ENCODE data around the gene HSPA1L. TPM values are rescaled to one million over a fixed set of nuclear protein-coding genes. Genes with fewer than 3 reads are reported as not detected.
"Not testable (repeated sequence)": the region's sequence is repeated elsewhere in the genome, so short reads cannot be mapped to it uniquely, and the experiment has no call there.

HSPA1L gene
- total and polyA plus RNA-seq, 2 experiments from 2014 or later = 1.0 to 1.4 TPM

GRCh38 chr6:31794294-31794865 is 20.7 kb downstream of the HSPA1L start:
- Histone ChIP-seq H3K4me1 (ENCODE audit: insufficient read depth) (peaks cover 11% of the 10 kb centered on the region), H2AFZ (peak overlapping the region; percentile 57), H3K27me3 (no peaks in the 10 kb centered on the region), H3K27ac (peak overlapping the region; percentile 93), H3K9me2 (replicated peaks; ENCODE audit: insufficient read depth) (no peaks in the 10 kb centered on the region), H3K4me2 (peak overlapping the region; percentile 96), H3K4me3 (peak overlapping the region; percentile 80), H3K9me3 (ENCODE audit: low read depth) (no peaks in the 10 kb centered on the region), H3K36me3 (replicated peaks; ENCODE audit: insufficient read depth, low read depth) (no peaks in the 10 kb centered on the region), H3K79me2 (peaks cover 34% of the 10 kb centered on the region), H4K20me1 (ENCODE audit: insufficient read depth, poor library complexity, severe bottlenecking) (no peaks in the 10 kb centered on the region)
- peak; percentile 42 for DNase-seq (ENCODE audit: low spot score)
- TF ChIP-seq CTCF (IDR thresholded peaks at IDR 0.05; ENCODE audit: poor library complexity) (no peak), EZH2phosphoT487 (IDR thresholded peaks at IDR 0.05; ENCODE audit: low read depth, severe bottlenecking, unreplicated experiment) (no peak), EZH2 (IDR thresholded peaks at IDR 0.05; ENCODE audit: borderline replicate concordance) (no peak)
- 6% methylated on average over 7 of the region's 7 CpGs for WGBS (ENCODE audit: low lambda C conversion rate, missing lambda C conversion rate)

GRCh38 chr6:31793927-31794245 is 21.2 kb downstream of the HSPA1L start:
- peaks cover 36% of the 10 kb centered on the region for H3K79me2 ChIP-seq
- H3K27me3 ChIP-seq; H3K4me3 ChIP-seq; H3K36me3 ChIP-seq (replicated peaks; ENCODE audit: insufficient read depth, low read depth); DNase-seq (ENCODE audit: low spot score); H4K20me1 ChIP-seq (ENCODE audit: insufficient read depth, poor library complexity, severe bottlenecking); H3K9me3 ChIP-seq (ENCODE audit: low read depth); H2AFZ ChIP-seq; H3K9me2 ChIP-seq (replicated peaks; ENCODE audit: insufficient read depth): not testable (repeated sequence)
- peak overlapping the region; percentile 93 for H3K27ac ChIP-seq
- 90% methylated on average over 6 of the region's 6 CpGs for WGBS (ENCODE audit: low lambda C conversion rate, missing lambda C conversion rate)
- H3K4me1 ChIP-seq (ENCODE audit: insufficient read depth) = peaks cover 11% of the 10 kb centered on the region
- H3K4me2 ChIP-seq = peak overlapping the region; percentile 96

GRCh38 chr6:31792761-31793171 is 22.3 kb downstream of the HSPA1L start:
- 85% methylated on average over 12 of the region's 12 CpGs for WGBS (ENCODE audit: low lambda C conversion rate, missing lambda C conversion rate)
- H2AFZ ChIP-seq = no peak overlapping the region
- peaks cover 11% of the 10 kb centered on the region for H3K4me1 ChIP-seq (ENCODE audit: insufficient read depth)
- TF ChIP-seq EZH2phosphoT487 (IDR thresholded peaks at IDR 0.05; ENCODE audit: low read depth, severe bottlenecking, unreplicated experiment) = no peak
- no peak for TF ChIP-seq CTCF (IDR thresholded peaks at IDR 0.05; ENCODE audit: poor library complexity)
- no peak for TF ChIP-seq EZH2 (IDR thresholded peaks at IDR 0.05; ENCODE audit: borderline replicate concordance)
- no peak overlapping the region for H3K4me3 ChIP-seq
- peaks cover 36% of the 10 kb centered on the region for H3K79me2 ChIP-seq
- H3K9me2 ChIP-seq (replicated peaks; ENCODE audit: insufficient read depth) = no peaks in the 10 kb centered on the region
- H3K27me3 ChIP-seq = no peaks in the 10 kb centered on the region
- no peak for DNase-seq (ENCODE audit: low spot score)
- no peak overlapping the region for H3K4me2 ChIP-seq
- H3K9me3 ChIP-seq (ENCODE audit: low read depth) = no peaks in the 10 kb centered on the region
- H4K20me1 ChIP-seq (ENCODE audit: insufficient read depth, poor library complexity, severe bottlenecking) = no peaks in the 10 kb centered on the region
- no peaks in the 10 kb centered on the region for H3K36me3 ChIP-seq (replicated peaks; ENCODE audit: insufficient read depth, low read depth)
- H3K27ac ChIP-seq = no peak overlapping the region

DNA sequence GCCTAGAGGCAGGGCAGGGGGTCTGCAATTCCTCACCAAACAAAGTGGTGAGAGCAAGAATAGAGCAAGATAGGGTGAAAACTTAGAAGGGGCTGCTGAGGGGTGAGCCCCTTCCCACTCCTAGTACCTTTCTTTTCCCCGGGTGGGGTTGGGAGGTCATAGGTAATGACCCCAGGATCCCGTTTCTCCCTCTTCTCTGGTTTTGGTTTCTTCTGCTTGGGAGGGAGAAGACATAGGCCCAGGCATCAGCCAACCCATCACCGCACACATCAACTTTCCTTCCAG is 23.1 kb downstream of the HSPA1L start:
- Histone ChIP-seq H3K27ac (no peak overlapping the region), H3K36me3 (replicated peaks; ENCODE audit: insufficient read depth, low read depth) (no peaks in the 10 kb centered on the region), H3K4me3 (no peak overlapping the region), H3K27me3 (no peaks in the 10 kb centered on the region), H3K9me3 (ENCODE audit: low read depth) (no peaks in the 10 kb centered on the region), H3K9me2 (replicated peaks; ENCODE audit: insufficient read depth) (no peaks in the 10 kb centered on the region), H3K4me2 (no peak overlapping the region), H3K4me1 (ENCODE audit: insufficient read depth) (peaks cover 11% of the 10 kb centered on the region), H3K79me2 (peaks cover 36% of the 10 kb centered on the region), H2AFZ (no peak overlapping the region), H4K20me1 (ENCODE audit: insufficient read depth, poor library complexity, severe bottlenecking) (no peaks in the 10 kb centered on the region)
- WGBS (ENCODE audit: low lambda C conversion rate, missing lambda C conversion rate) = 100% methylated on average over 3 of the region's 3 CpGs
- TF ChIP-seq EZH2 (IDR thresholded peaks at IDR 0.05; ENCODE audit: borderline replicate concordance) (no peak), CTCF (IDR thresholded peaks at IDR 0.05; ENCODE audit: poor library complexity) (no peak), EZH2phosphoT487 (IDR thresholded peaks at IDR 0.05; ENCODE audit: low read depth, severe bottlenecking, unreplicated experiment) (no peak)
- no peak for DNase-seq (ENCODE audit: low spot score)
